ENCODE results near the gene DTX2. TPM values are rescaled to one million over a fixed set of nuclear protein-coding genes. Genes with fewer than 3 reads are reported as not detected.
A peak's percentile ranks its signal among the peaks of the same experiment; 100 is the strongest.
"Not testable (repeated sequence)": the region's sequence is repeated elsewhere in the genome, so short reads cannot be mapped to it uniquely, and the experiment has no call there.

Gene DTX2
- total RNA-seq (2014; rRNA removed; shearing (Covaris generic); ENCODE audit: low replicate concordance): 17.0 and 26.5 TPM in 2 replicates

DNA sequence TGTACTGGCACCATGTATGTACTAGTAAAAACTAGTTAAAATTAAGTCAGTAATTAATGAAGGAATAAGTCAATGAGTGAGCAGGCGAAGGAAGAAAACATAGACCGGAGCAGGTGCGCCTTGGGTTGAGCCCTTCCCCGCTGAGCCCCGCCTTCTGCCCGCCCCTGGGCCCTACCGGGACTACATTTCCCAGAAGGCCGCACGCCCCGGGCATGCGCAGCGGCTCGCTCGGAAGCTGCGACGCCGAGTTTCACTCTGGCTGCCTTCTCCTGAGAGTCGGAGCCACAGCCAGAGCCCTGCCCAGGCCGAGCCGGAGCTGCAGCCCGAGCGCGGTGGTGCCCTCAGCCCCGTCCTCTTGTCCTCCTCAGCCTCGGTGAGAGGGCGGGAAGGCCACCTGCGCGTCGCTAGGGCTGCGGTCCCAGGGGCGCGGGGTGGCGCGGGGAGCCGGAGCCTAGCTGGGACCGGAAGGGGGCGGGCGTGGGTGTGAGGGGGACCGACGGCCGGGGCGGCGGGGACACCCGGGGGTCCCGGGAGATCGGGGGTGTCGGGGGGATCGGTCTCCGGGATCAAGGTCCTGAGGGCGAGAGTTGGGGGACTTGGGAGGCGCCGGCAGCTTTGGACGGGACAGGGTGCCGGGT, at the start of gene DTX2:
DTX2 (plus strand) TSS at position 246 of the 638 bp plus-strand sequence. CDS start 18,801 bp downstream, outside the sequence.
- not testable (repeated sequence) for H3K4me2 ChIP-seq (ENCODE audit: low read depth, low read length, poor library complexity, severe bottlenecking); DNase-seq; H2AFZ ChIP-seq (ENCODE audit: low read length); H3K9me2 ChIP-seq (replicated peaks; ENCODE audit: insufficient read depth, low read length); H3K79me2 ChIP-seq (ENCODE audit: low read length); H3K36me3 ChIP-seq (ENCODE audit: insufficient read depth, low read length); H3K9me3 ChIP-seq (ENCODE audit: low read length); H3K27ac ChIP-seq (ENCODE audit: low read length); H3K4me1 ChIP-seq (ENCODE audit: low read length); H3K27me3 ChIP-seq (ENCODE audit: low read length); H4K20me1 ChIP-seq (ENCODE audit: insufficient read depth, low read depth, low read length)
- Histone ChIP-seq H3K9ac (ENCODE audit: low read length) (peak within 1 kb of the TSS; percentile 59), H3K4me3 (ENCODE audit: low read length) (peak within 1 kb of the TSS; percentile 57; the same call in 1 of the 2 replicates)

DNA sequence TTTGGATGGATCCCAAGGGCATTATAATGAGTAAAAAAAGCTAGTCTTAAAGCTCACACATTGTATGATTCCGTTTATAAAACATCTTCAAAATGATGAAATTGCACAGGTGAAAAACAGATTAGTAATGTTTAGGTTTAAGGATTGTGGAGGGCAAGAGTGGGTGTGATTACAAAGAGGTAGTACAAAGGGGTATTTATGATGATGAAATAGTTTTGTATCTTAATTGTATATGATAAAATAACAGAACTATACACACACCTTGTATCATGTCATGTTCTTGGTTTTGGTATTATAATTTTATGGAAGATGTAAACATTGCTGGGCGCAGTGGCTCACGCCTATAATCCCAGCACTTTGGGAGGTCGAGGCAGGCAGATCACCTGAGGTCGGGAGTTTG, 49.3 kb upstream of the DTX2 start:
- Histone ChIP-seq H3K4me3 (ENCODE audit: low read length) (no peak overlapping the region), H3K9me2 (replicated peaks; ENCODE audit: insufficient read depth, low read length) (no peaks in the 10 kb centered on the region), H4K20me1 (ENCODE audit: insufficient read depth, low read depth, low read length) (no peaks in the 10 kb centered on the region), H3K4me1 (ENCODE audit: low read length) (no peaks in the 10 kb centered on the region), H3K36me3 (ENCODE audit: insufficient read depth, low read length) (no peaks in the 10 kb centered on the region), H3K9me3 (ENCODE audit: low read length) (no peaks in the 10 kb centered on the region), H3K27ac (ENCODE audit: low read length) (no peak overlapping the region), H3K79me2 (ENCODE audit: low read length) (no peaks in the 10 kb centered on the region), H3K27me3 (ENCODE audit: low read length) (no peaks in the 10 kb centered on the region), H3K9ac (ENCODE audit: low read length) (no peak overlapping the region), H3K4me2 (ENCODE audit: low read depth, low read length, poor library complexity, severe bottlenecking) (no peak overlapping the region), H2AFZ (ENCODE audit: low read length) (no peak overlapping the region)
- DNase-seq: no peak

DNA sequence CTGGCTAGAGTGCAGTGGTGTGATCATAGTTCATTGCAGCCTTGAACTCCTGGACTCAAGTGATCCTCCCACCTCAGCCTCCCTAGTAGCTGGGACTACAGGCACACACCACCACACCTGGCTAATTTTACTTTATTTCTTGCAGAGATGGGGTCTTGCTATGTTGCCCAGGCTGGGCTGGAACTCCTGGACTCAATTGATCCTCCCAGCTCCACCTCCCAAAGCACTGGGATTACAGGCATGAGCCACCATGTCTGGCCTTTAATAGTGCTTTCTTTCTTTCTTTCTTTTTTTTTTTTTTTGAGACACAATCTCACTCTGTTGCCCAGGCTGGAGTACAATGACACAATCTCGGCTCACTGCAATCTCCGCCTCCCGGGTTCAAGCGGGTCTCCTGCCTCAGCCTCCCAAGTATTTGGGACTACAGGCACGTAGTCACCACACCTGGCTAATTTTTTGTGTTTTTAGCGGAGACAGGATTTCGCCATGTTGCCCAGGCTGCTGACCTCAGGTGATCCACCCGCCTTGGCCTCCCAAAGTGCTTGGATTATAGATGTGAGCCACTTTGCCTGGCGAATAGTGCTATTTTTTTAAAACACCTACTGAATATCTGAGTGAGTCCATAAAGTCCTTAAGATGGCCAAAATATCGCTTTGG, 43.7 kb upstream of the DTX2 start:
- H4K20me1 ChIP-seq (ENCODE audit: insufficient read depth, low read depth, low read length); H3K9me2 ChIP-seq (replicated peaks; ENCODE audit: insufficient read depth, low read length); H3K4me2 ChIP-seq (ENCODE audit: low read depth, low read length, poor library complexity, severe bottlenecking); H3K27ac ChIP-seq (ENCODE audit: low read length); H3K9me3 ChIP-seq (ENCODE audit: low read length); H3K79me2 ChIP-seq (ENCODE audit: low read length); H3K4me3 ChIP-seq (ENCODE audit: low read length); H3K36me3 ChIP-seq (ENCODE audit: insufficient read depth, low read length); H3K27me3 ChIP-seq (ENCODE audit: low read length); H2AFZ ChIP-seq (ENCODE audit: low read length); H3K9ac ChIP-seq (ENCODE audit: low read length); DNase-seq; H3K4me1 ChIP-seq (ENCODE audit: low read length): not testable (repeated sequence)

- H3K4me1 ChIP-seq (ENCODE audit: low read length); H3K9me2 ChIP-seq (replicated peaks; ENCODE audit: insufficient read depth, low read length); H3K36me3 ChIP-seq (ENCODE audit: insufficient read depth, low read length); H2AFZ ChIP-seq (ENCODE audit: low read length); H3K4me3 ChIP-seq (ENCODE audit: low read length); H3K4me2 ChIP-seq (ENCODE audit: low read depth, low read length, poor library complexity, severe bottlenecking); H3K27me3 ChIP-seq (ENCODE audit: low read length); H4K20me1 ChIP-seq (ENCODE audit: insufficient read depth, low read depth, low read length); H3K9ac ChIP-seq (ENCODE audit: low read length); DNase-seq; H3K27ac ChIP-seq (ENCODE audit: low read length); H3K9me3 ChIP-seq (ENCODE audit: low read length); H3K79me2 ChIP-seq (ENCODE audit: low read length): not testable (repeated sequence)
Observed at GRCh38 chr7:76421097-76421496, 40.4 kb upstream of the DTX2 start.

GRCh38 chr7:76423666-76424412, 37.7 kb upstream of the DTX2 start:
- Histone ChIP-seq H3K9me3 (ENCODE audit: low read length) (no peaks in the 10 kb centered on the region), H2AFZ (ENCODE audit: low read length) (no peak overlapping the region), H3K27me3 (ENCODE audit: low read length) (no peaks in the 10 kb centered on the region), H3K9me2 (replicated peaks; ENCODE audit: insufficient read depth, low read length) (no peaks in the 10 kb centered on the region), H3K27ac (ENCODE audit: low read length) (no peak overlapping the region), H3K9ac (ENCODE audit: low read length) (no peak overlapping the region), H4K20me1 (ENCODE audit: insufficient read depth, low read depth, low read length) (no peaks in the 10 kb centered on the region), H3K4me2 (ENCODE audit: low read depth, low read length, poor library complexity, severe bottlenecking) (no peak overlapping the region), H3K4me1 (ENCODE audit: low read length) (peaks cover 5% of the 10 kb centered on the region), H3K36me3 (ENCODE audit: insufficient read depth, low read length) (no peaks in the 10 kb centered on the region), H3K4me3 (ENCODE audit: low read length) (no peak overlapping the region), H3K79me2 (ENCODE audit: low read length) (no peaks in the 10 kb centered on the region)
- no peak for DNase-seq

- H3K36me3 ChIP-seq (ENCODE audit: insufficient read depth, low read length): no peaks in the 10 kb centered on the region
- no peaks in the 10 kb centered on the region for H3K27me3 ChIP-seq (ENCODE audit: low read length)
- no peak within 1 kb of the TSS for H3K4me2 ChIP-seq (ENCODE audit: low read depth, low read length, poor library complexity, severe bottlenecking)
- no peak within 1 kb of the TSS for H2AFZ ChIP-seq (ENCODE audit: low read length)
- no peak within 1 kb of the TSS for H3K27ac ChIP-seq (ENCODE audit: low read length)
- H3K9me3 ChIP-seq (ENCODE audit: low read length): no peaks in the 10 kb centered on the region
- no peak for DNase-seq
- no peaks in the 10 kb centered on the region for H4K20me1 ChIP-seq (ENCODE audit: insufficient read depth, low read depth, low read length)
- no peaks in the 10 kb centered on the region for H3K79me2 ChIP-seq (ENCODE audit: low read length)
- H3K4me3 ChIP-seq (ENCODE audit: low read length): no peak within 1 kb of the TSS
- H3K9ac ChIP-seq (ENCODE audit: low read length): no peak within 1 kb of the TSS
- no peaks in the 10 kb centered on the region for H3K9me2 ChIP-seq (replicated peaks; ENCODE audit: insufficient read depth, low read length)
- peaks cover 5% of the 10 kb centered on the region for H3K4me1 ChIP-seq (ENCODE audit: low read length)
Observed at GRCh38 chr7:76424413-76425111, 36.9 kb upstream of the DTX2 start, which contains the start of gene ZP3. TSS of gene ZP3 (plus strand) at chr7:76424950. CDS start at chr7:76424965, 15 bp downstream.

GRCh38 chr7:76425156-76425555, 36.4 kb upstream of the DTX2 start:
- Histone ChIP-seq H3K4me1 (ENCODE audit: low read length) (peaks cover 5% of the 10 kb centered on the region), H3K4me3 (ENCODE audit: low read length) (no peak overlapping the region), H3K36me3 (ENCODE audit: insufficient read depth, low read length) (no peaks in the 10 kb centered on the region)

DNA sequence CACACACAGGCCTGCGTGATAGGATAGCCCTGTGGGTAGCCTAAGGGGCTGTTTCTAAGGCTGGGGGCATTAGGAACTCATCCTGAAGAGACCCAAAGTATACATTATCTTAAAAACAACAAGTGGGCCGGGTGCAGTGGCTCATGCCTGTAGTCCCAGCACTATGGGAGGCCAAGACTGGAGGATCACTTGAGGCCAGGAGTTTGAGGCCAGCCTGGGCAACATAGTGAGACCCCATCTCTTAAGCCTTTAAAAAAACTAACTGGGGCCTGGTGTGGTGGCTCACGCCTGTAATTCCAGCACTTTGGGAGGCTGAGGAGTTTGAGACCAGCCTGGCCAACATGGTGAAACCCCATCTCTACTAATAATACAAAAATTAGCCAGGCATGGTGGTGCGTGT, 36.0 kb upstream of the DTX2 start:
- H3K4me1 ChIP-seq (ENCODE audit: low read length); H3K9ac ChIP-seq (ENCODE audit: low read length); H3K79me2 ChIP-seq (ENCODE audit: low read length); H3K9me2 ChIP-seq (replicated peaks; ENCODE audit: insufficient read depth, low read length); H3K36me3 ChIP-seq (ENCODE audit: insufficient read depth, low read length); H3K9me3 ChIP-seq (ENCODE audit: low read length); DNase-seq; H2AFZ ChIP-seq (ENCODE audit: low read length); H3K27me3 ChIP-seq (ENCODE audit: low read length); H3K27ac ChIP-seq (ENCODE audit: low read length); H3K4me3 ChIP-seq (ENCODE audit: low read length); H3K4me2 ChIP-seq (ENCODE audit: low read depth, low read length, poor library complexity, severe bottlenecking); H4K20me1 ChIP-seq (ENCODE audit: insufficient read depth, low read depth, low read length): not testable (repeated sequence)

More at GRCh38 chr7:76425156-76425555, 36.4 kb upstream of the DTX2 start:
- no peak overlapping the region for H3K27ac ChIP-seq (ENCODE audit: low read length)
- no peak overlapping the region for H3K9ac ChIP-seq (ENCODE audit: low read length)
- H3K27me3 ChIP-seq (ENCODE audit: low read length): no peaks in the 10 kb centered on the region
- H2AFZ ChIP-seq (ENCODE audit: low read length): no peak overlapping the region
- no peak overlapping the region for H3K4me2 ChIP-seq (ENCODE audit: low read depth, low read length, poor library complexity, severe bottlenecking)
- no peak for DNase-seq
- no peaks in the 10 kb centered on the region for H3K79me2 ChIP-seq (ENCODE audit: low read length)
- no peaks in the 10 kb centered on the region for H3K9me3 ChIP-seq (ENCODE audit: low read length)
- no peaks in the 10 kb centered on the region for H3K9me2 ChIP-seq (replicated peaks; ENCODE audit: insufficient read depth, low read length)
- H4K20me1 ChIP-seq (ENCODE audit: insufficient read depth, low read depth, low read length): no peaks in the 10 kb centered on the region

All from Karpas-422 (cell line).